ENCODE results near the gene HOOK1.
A peak's percentile ranks its signal among the peaks of the same experiment; 100 is the strongest.

Gene HOOK1

GRCh38 chr1:59779949-59780348 is 34.8 kb upstream of the HOOK1 start:
- no peaks in the 10 kb centered on the region for H3K36me3 ChIP-seq (ENCODE audit: control insufficient read depth in 5 of 5, insufficient read depth in 5 of 5, low read length in 5 of 5)
- no peak overlapping the region for H3K4me3 ChIP-seq (ENCODE audit: low read depth in 1 of 5, low read length in 5 of 5)
- no peaks in the 10 kb centered on the region for H3K27me3 ChIP-seq (ENCODE audit: control insufficient read depth in 5 of 5, insufficient read depth in 4 of 5, low read length in 5 of 5)
- H3K9me3 ChIP-seq (ENCODE audit: control insufficient read depth in 5 of 5, low read length in 5 of 5), result no peaks in the 10 kb centered on the region
- H3K9ac ChIP-seq (ENCODE audit: low read length in 5 of 5), result no peak overlapping the region
- peaks cover 0 to 12% (median 0%) of the 10 kb centered on the region in 5 donors for H3K4me1 ChIP-seq (ENCODE audit: control insufficient read depth in 5 of 5, insufficient read depth in 5 of 5, low read length in 5 of 5)
- H3K27ac ChIP-seq (ENCODE audit: low read depth, low read length), result no peak overlapping the region

- H3K4me3 ChIP-seq (ENCODE audit: low read depth in 1 of 5, low read length in 5 of 5), result no peak overlapping the region
- peaks cover 0 to 3% (median 0%) of the 10 kb centered on the region in 5 donors for H3K36me3 ChIP-seq (ENCODE audit: control insufficient read depth in 5 of 5, insufficient read depth in 5 of 5, low read length in 5 of 5)
- peaks cover 0 to 2% (median 0%) of the 10 kb centered on the region in 5 donors for H3K27me3 ChIP-seq (ENCODE audit: control insufficient read depth in 5 of 5, insufficient read depth in 4 of 5, low read length in 5 of 5)
- H3K27ac ChIP-seq (ENCODE audit: low read depth, low read length), result no peak overlapping the region
- H3K9ac ChIP-seq (ENCODE audit: low read length in 5 of 5), result no peak overlapping the region
- H3K9me3 ChIP-seq (ENCODE audit: control insufficient read depth in 5 of 5, low read length in 5 of 5), result peaks cover 0 to 4% (median 3%) of the 10 kb centered on the region in 5 donors
- H3K4me1 ChIP-seq (ENCODE audit: control insufficient read depth in 5 of 5, insufficient read depth in 5 of 5, low read length in 5 of 5), result no peaks in the 10 kb centered on the region
Measured at GRCh38 chr1:59788825-59789224, 25.9 kb upstream of the HOOK1 start.

- Histone ChIP-seq H3K4me1 (ENCODE audit: control insufficient read depth in 5 of 5, insufficient read depth in 5 of 5, low read length in 5 of 5) (no peaks in the 10 kb centered on the region), H3K27ac (ENCODE audit: low read depth, low read length) (no peak overlapping the region), H3K9ac (ENCODE audit: low read length in 5 of 5) (no peak overlapping the region), H3K4me3 (ENCODE audit: low read depth in 1 of 5, low read length in 5 of 5) (no peak overlapping the region), H3K27me3 (ENCODE audit: control insufficient read depth in 5 of 5, insufficient read depth in 4 of 5, low read length in 5 of 5) (no peaks in the 10 kb centered on the region), H3K9me3 (ENCODE audit: control insufficient read depth in 5 of 5, low read length in 5 of 5) (peaks cover 0 to 8% (median 0%) of the 10 kb centered on the region in 5 donors), H3K36me3 (ENCODE audit: control insufficient read depth in 5 of 5, insufficient read depth in 5 of 5, low read length in 5 of 5) (no peaks in the 10 kb centered on the region)
Measured at GRCh38 chr1:59798600-59798999, 16.1 kb upstream of the HOOK1 start.

GRCh38 chr1:59803458-59804038 is 11.2 kb upstream of the HOOK1 start:
- H3K9ac ChIP-seq (ENCODE audit: low read length in 5 of 5), result no peak overlapping the region
- H3K4me1 ChIP-seq (ENCODE audit: control insufficient read depth in 5 of 5, insufficient read depth in 5 of 5, low read length in 5 of 5), result no peaks in the 10 kb centered on the region
- peaks cover 0 to 2% (median 0%) of the 10 kb centered on the region in 5 donors for H3K9me3 ChIP-seq (ENCODE audit: control insufficient read depth in 5 of 5, low read length in 5 of 5)
- no peak overlapping the region for H3K4me3 ChIP-seq (ENCODE audit: low read depth in 1 of 5, low read length in 5 of 5)
- H3K27ac ChIP-seq (ENCODE audit: low read depth, low read length), result no peak overlapping the region
- peaks cover 0 to under 1% (median 0%) of the 10 kb centered on the region in 5 donors for H3K27me3 ChIP-seq (ENCODE audit: control insufficient read depth in 5 of 5, insufficient read depth in 4 of 5, low read length in 5 of 5)
- H3K36me3 ChIP-seq (ENCODE audit: control insufficient read depth in 5 of 5, insufficient read depth in 5 of 5, low read length in 5 of 5), result no peaks in the 10 kb centered on the region

GRCh38 chr1:59804301-59804700 is 10.4 kb upstream of the HOOK1 start:
- peaks cover 0 to 2% (median 0%) of the 10 kb centered on the region in 5 donors for H3K9me3 ChIP-seq (ENCODE audit: control insufficient read depth in 5 of 5, low read length in 5 of 5)
- H3K36me3 ChIP-seq (ENCODE audit: control insufficient read depth in 5 of 5, insufficient read depth in 5 of 5, low read length in 5 of 5), result no peaks in the 10 kb centered on the region
- H3K27me3 ChIP-seq (ENCODE audit: control insufficient read depth in 5 of 5, insufficient read depth in 4 of 5, low read length in 5 of 5), result peaks cover 0 to 3% (median 0%) of the 10 kb centered on the region in 5 donors
- no peak overlapping the region for H3K4me3 ChIP-seq (ENCODE audit: low read depth in 1 of 5, low read length in 5 of 5)
- H3K9ac ChIP-seq (ENCODE audit: low read length in 5 of 5), result no peak overlapping the region
- H3K4me1 ChIP-seq (ENCODE audit: control insufficient read depth in 5 of 5, insufficient read depth in 5 of 5, low read length in 5 of 5), result no peaks in the 10 kb centered on the region
- H3K27ac ChIP-seq (ENCODE audit: low read depth, low read length), result no peak overlapping the region

GRCh38 chr1:59805554-59805953 is 9.2 kb upstream of the HOOK1 start:
- Histone ChIP-seq H3K27me3 (ENCODE audit: control insufficient read depth in 5 of 5, insufficient read depth in 4 of 5, low read length in 5 of 5) (peaks cover 0 to 3% (median 0%) of the 10 kb centered on the region in 5 donors), H3K36me3 (ENCODE audit: control insufficient read depth in 5 of 5, insufficient read depth in 5 of 5, low read length in 5 of 5) (no peaks in the 10 kb centered on the region), H3K4me1 (ENCODE audit: control insufficient read depth in 5 of 5, insufficient read depth in 5 of 5, low read length in 5 of 5) (no peaks in the 10 kb centered on the region), H3K4me3 (ENCODE audit: low read depth in 1 of 5, low read length in 5 of 5) (no peak overlapping the region), H3K9ac (ENCODE audit: low read length in 5 of 5) (no peak overlapping the region), H3K9me3 (ENCODE audit: control insufficient read depth in 5 of 5, low read length in 5 of 5) (peaks cover 0 to 2% (median 0%) of the 10 kb centered on the region in 5 donors), H3K27ac (ENCODE audit: low read depth, low read length) (no peak overlapping the region)

- peaks cover 0 to 13% (median 10%) of the 10 kb centered on the region in 5 donors for H3K4me1 ChIP-seq (ENCODE audit: control insufficient read depth in 5 of 5, insufficient read depth in 5 of 5, low read length in 5 of 5)
- H3K4me3 ChIP-seq (ENCODE audit: low read depth in 1 of 5, low read length in 5 of 5), result peak overlapping the region in 3 of 5 donors; percentile 24 to 58 (median 56)
- peaks cover 3 to 22% (median 17%) of the 10 kb centered on the region in 5 donors for H3K27me3 ChIP-seq (ENCODE audit: control insufficient read depth in 5 of 5, insufficient read depth in 4 of 5, low read length in 5 of 5)
- H3K27ac ChIP-seq (ENCODE audit: low read depth, low read length), result no peak overlapping the region
- no peaks in the 10 kb centered on the region for H3K9me3 ChIP-seq (ENCODE audit: control insufficient read depth in 5 of 5, low read length in 5 of 5)
- no peak overlapping the region for H3K9ac ChIP-seq (ENCODE audit: low read length in 5 of 5)
- H3K36me3 ChIP-seq (ENCODE audit: control insufficient read depth in 5 of 5, insufficient read depth in 5 of 5, low read length in 5 of 5), result no peaks in the 10 kb centered on the region
Measured at GRCh38 chr1:59814180-59814900, 409 bp upstream of the HOOK1 start.

GRCh38 chr1:59815892-59816291 is 1.1 kb downstream of the HOOK1 start:
- peaks cover 0 to 13% (median 10%) of the 10 kb centered on the region in 5 donors for H3K4me1 ChIP-seq (ENCODE audit: control insufficient read depth in 5 of 5, insufficient read depth in 5 of 5, low read length in 5 of 5)
- no peak overlapping the region for H3K27ac ChIP-seq (ENCODE audit: low read depth, low read length)
- no peaks in the 10 kb centered on the region for H3K36me3 ChIP-seq (ENCODE audit: control insufficient read depth in 5 of 5, insufficient read depth in 5 of 5, low read length in 5 of 5)
- H3K4me3 ChIP-seq (ENCODE audit: low read depth in 1 of 5, low read length in 5 of 5), result no peak overlapping the region
- H3K9me3 ChIP-seq (ENCODE audit: control insufficient read depth in 5 of 5, low read length in 5 of 5), result no peaks in the 10 kb centered on the region
- no peak overlapping the region for H3K9ac ChIP-seq (ENCODE audit: low read length in 5 of 5)
- peaks cover 3 to 22% (median 17%) of the 10 kb centered on the region in 5 donors for H3K27me3 ChIP-seq (ENCODE audit: control insufficient read depth in 5 of 5, insufficient read depth in 4 of 5, low read length in 5 of 5)

- Histone ChIP-seq H3K4me1 (ENCODE audit: control insufficient read depth in 5 of 5, insufficient read depth in 5 of 5, low read length in 5 of 5) (peaks cover 0 to 13% (median 10%) of the 10 kb centered on the region in 5 donors), H3K9ac (ENCODE audit: low read length in 5 of 5) (no peak overlapping the region), H3K27ac (ENCODE audit: low read depth, low read length) (no peak overlapping the region), H3K27me3 (ENCODE audit: control insufficient read depth in 5 of 5, insufficient read depth in 4 of 5, low read length in 5 of 5) (peaks cover 3 to 22% (median 17%) of the 10 kb centered on the region in 5 donors), H3K36me3 (ENCODE audit: control insufficient read depth in 5 of 5, insufficient read depth in 5 of 5, low read length in 5 of 5) (no peaks in the 10 kb centered on the region), H3K9me3 (ENCODE audit: control insufficient read depth in 5 of 5, low read length in 5 of 5) (no peaks in the 10 kb centered on the region), H3K4me3 (ENCODE audit: low read depth in 1 of 5, low read length in 5 of 5) (no peak overlapping the region)
Measured at GRCh38 chr1:59816318-59816878, 1.6 kb downstream of the HOOK1 start.

Data from subcutaneous abdominal adipose tissue (tissue), 5 donors.